Ascending aorta (tissue), 2 donors: ENCODE results near the gene LRRC74B. TPM values are rescaled to one million over a fixed set of nuclear protein-coding genes. Genes with fewer than 3 reads are reported as not detected.

ENCODE experiments used
- DNase-seq, 2 donors: peaks; one replicate each; pipeline ENCODE4 v3.0.0-alpha.2; 2019; ENCODE audit warnings: low spot score in 2 of 2
- H3K27ac ChIP-seq, 2 donors: fragments of 200-600 bp; sonication (generic); one replicate each; pipeline ENCODE4 v1.5.1; 2016 to 2017; ENCODE audit warnings: mild to moderate bottlenecking in 1 of 2
- H3K27me3 ChIP-seq: fragments of 200-600 bp; sonication (generic); one replicate; pipeline ENCODE4 v1.5.1; 2017
- H3K36me3 ChIP-seq, 2 donors: fragments of 200-600 bp; sonication (generic); one replicate each; pipeline ENCODE4 v1.5.1; 2016
- H3K4me1 ChIP-seq, 2 donors: fragments of 200-600 bp; sonication (generic); one replicate each; pipeline ENCODE4 v1.5.1; 2016 to 2017; ENCODE audit warnings: mild to moderate bottlenecking in 1 of 2
- H3K4me3 ChIP-seq, 2 donors: fragments of 200-600 bp; sonication (generic); one replicate each; pipeline ENCODE4 v1.5.1; 2016 to 2017; ENCODE audit warnings: mild to moderate bottlenecking in 1 of 2
- H3K9me3 ChIP-seq, 2 donors: fragments of 200-600 bp; sonication (generic); one replicate each; pipeline ENCODE4 v1.5.1; 2016
- CTCF ChIP-seq, 3 experiments: fragments of 200-600 bp in 2 of 3; fragments of 450-650 bp in 1 of 3; sonication (generic) in 2 of 3; IDR thresholded peaks; one replicate each; pipeline ENCODE4 v1.5.1; 2016 to 2019; ENCODE audit warnings: antibody characterized with exemption in 3 of 3, mild to moderate bottlenecking in 1 of 3, moderate library complexity in 1 of 3
- intact Hi-C: fragments of 100-400 bp; cut with DNase I; formaldehyde crosslinking; loops from one replicate; pipeline ENCODE4 v1.15.1; 2023
- total RNA-seq: library from RNA; depleted of rRNA; stranded (reverse); fragments of >200 nt; gene quantifications from one replicate; pipeline ENCODE4 v1.1.0, GENCODE V29; 2016

LRRC74B gene
- total RNA-seq, 1 donor from 2014 or later = 2.6 TPM

- no peaks in the 10 kb centered on the region for H3K27me3 ChIP-seq
- TF ChIP-seq CTCF (IDR thresholded peaks at IDR 0.05) = no peak
- no peak for DNase-seq
- H3K36me3 ChIP-seq = no peaks in the 10 kb centered on the region
- intact Hi-C loops = loop anchor here (10.0 kb wide), 1 partner anchor 108 kb away; the partner anchor contains the start of gene AIFM3
- H3K27ac ChIP-seq = no peak overlapping the region
- no peaks in the 10 kb centered on the region for H3K9me3 ChIP-seq
- H3K4me3 ChIP-seq = no peak overlapping the region
- no peaks in the 10 kb centered on the region for H3K4me1 ChIP-seq
These were observed 27.3 kb downstream of the LRRC74B start for GRCh38 chr22:21073023-21073422.

GRCh38 chr22:21073482-21073881 lies 27.7 kb downstream of the LRRC74B start:
- H3K4me3 ChIP-seq = no peak overlapping the region

GRCh38 chr22:21074102-21074715 lies 28.5 kb downstream of the LRRC74B start:
- intact Hi-C loops = loop anchor here (10.0 kb wide), 1 partner anchor 109 kb away; the partner anchor contains the start of gene AIFM3
- TF ChIP-seq CTCF (IDR thresholded peaks at IDR 0.05) = no peak
- H3K27me3 ChIP-seq = no peaks in the 10 kb centered on the region
- H3K4me1 ChIP-seq = no peaks in the 10 kb centered on the region
- H3K27ac ChIP-seq = no peak overlapping the region
- DNase-seq = peak in 1 of 2 donors; percentile 11
- no peak overlapping the region for H3K4me3 ChIP-seq
- H3K9me3 ChIP-seq = no peaks in the 10 kb centered on the region
- no peaks in the 10 kb centered on the region for H3K36me3 ChIP-seq

More at GRCh38 chr22:21073482-21073881, 27.7 kb downstream of the LRRC74B start:
- Histone ChIP-seq H3K4me1 (no peaks in the 10 kb centered on the region), H3K27ac (no peak overlapping the region), H3K9me3 (no peaks in the 10 kb centered on the region), H3K27me3 (no peaks in the 10 kb centered on the region), H3K36me3 (no peaks in the 10 kb centered on the region)
- DNase-seq = no peak
- no peak for TF ChIP-seq CTCF (IDR thresholded peaks at IDR 0.05)
- intact Hi-C loops = loop anchor here (10.0 kb wide), 1 partner anchor 109 kb away; the partner anchor contains the start of gene AIFM3

GRCh38 chr22:21075516-21076138 lies 29.9 kb downstream of the LRRC74B start:
- DNase-seq = no peak

More at GRCh38 chr22:21075516-21076138, 29.9 kb downstream of the LRRC74B start:
- H3K4me1 ChIP-seq = no peaks in the 10 kb centered on the region
- H3K27ac ChIP-seq = no peak overlapping the region
- no peak overlapping the region for H3K4me3 ChIP-seq
- no peaks in the 10 kb centered on the region for H3K27me3 ChIP-seq
- no peak for TF ChIP-seq CTCF (IDR thresholded peaks at IDR 0.05)
- no peaks in the 10 kb centered on the region for H3K36me3 ChIP-seq
- intact Hi-C loops = loop anchor here (10.0 kb wide), 1 partner anchor 111 kb away; the partner anchor contains the start of gene AIFM3
- no peaks in the 10 kb centered on the region for H3K9me3 ChIP-seq
